ENCODE data around the gene MRPL39. TPM values are rescaled to one million over a fixed set of nuclear protein-coding genes. Genes with fewer than 3 reads are reported as not detected.

MRPL39 gene
- total RNA-seq, 1 donor from 2014 or later, result 16.9 TPM

DNA sequence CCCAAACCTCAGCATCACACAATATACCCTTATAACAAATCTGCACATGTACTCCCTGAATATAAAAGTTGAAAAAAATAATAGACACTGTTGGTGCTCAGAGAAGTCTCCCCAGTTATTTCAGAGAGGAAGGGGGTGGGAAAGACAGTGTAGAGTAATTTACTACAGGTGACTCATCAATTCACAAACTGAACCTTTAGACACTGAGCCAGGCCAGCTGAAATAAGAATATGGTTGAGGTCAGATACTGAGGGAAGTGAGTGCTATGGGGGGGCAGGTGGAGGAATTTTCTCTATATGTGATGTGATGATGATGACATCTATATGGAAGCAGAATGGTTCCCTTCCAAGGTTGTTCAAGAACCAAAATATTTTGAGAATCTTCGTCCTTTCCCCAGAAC is 50.1 kb downstream of the MRPL39 start:
- no peak for DNase-seq
- H3K36me3 ChIP-seq, result no peaks in the 10 kb centered on the region
- H3K27me3 ChIP-seq (ENCODE audit: low read depth), result no peaks in the 10 kb centered on the region
- peaks cover 12% of the 10 kb centered on the region for H3K4me1 ChIP-seq
- no peak overlapping the region for H3K4me3 ChIP-seq
- no peaks in the 10 kb centered on the region for H3K9me3 ChIP-seq
- TF ChIP-seq, protein P1, sequence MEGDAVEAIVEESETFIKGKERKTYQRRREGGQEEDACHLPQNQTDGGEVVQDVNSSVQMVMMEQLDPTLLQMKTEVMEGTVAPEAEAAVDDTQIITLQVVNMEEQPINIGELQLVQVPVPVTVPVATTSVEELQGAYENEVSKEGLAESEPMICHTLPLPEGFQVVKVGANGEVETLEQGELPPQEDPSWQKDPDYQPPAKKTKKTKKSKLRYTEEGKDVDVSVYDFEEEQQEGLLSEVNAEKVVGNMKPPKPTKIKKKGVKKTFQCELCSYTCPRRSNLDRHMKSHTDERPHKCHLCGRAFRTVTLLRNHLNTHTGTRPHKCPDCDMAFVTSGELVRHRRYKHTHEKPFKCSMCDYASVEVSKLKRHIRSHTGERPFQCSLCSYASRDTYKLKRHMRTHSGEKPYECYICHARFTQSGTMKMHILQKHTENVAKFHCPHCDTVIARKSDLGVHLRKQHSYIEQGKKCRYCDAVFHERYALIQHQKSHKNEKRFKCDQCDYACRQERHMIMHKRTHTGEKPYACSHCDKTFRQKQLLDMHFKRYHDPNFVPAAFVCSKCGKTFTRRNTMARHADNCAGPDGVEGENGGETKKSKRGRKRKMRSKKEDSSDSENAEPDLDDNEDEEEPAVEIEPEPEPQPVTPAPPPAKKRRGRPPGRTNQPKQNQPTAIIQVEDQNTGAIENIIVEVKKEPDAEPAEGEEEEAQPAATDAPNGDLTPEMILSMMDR (IDR thresholded peaks at IDR 0.05), result no peak
- H3K27ac ChIP-seq, result no peak overlapping the region
- intact Hi-C loops (cut with DNase I), result no loop called here
- no peak for ATAC-seq

- DNase-seq (no peak), ATAC-seq (no peak)
- TF ChIP-seq, protein P1 (IDR thresholded peaks at IDR 0.05), result no peak
- Histone ChIP-seq H3K27ac (no peak overlapping the region), H3K4me3 (no peak overlapping the region), H3K36me3 (no peaks in the 10 kb centered on the region), H3K4me1 (peaks cover 11% of the 10 kb centered on the region), H3K9me3 (no peaks in the 10 kb centered on the region), H3K27me3 (ENCODE audit: low read depth) (no peaks in the 10 kb centered on the region)
- intact Hi-C loops (cut with DNase I), result no loop called here
Observed at GRCh38 chr21:25556091-25556490, 51.2 kb downstream of the MRPL39 start.

GRCh38 chr21:25555492-25555891 is 51.8 kb downstream of the MRPL39 start:
- TF ChIP-seq, protein P1 (IDR thresholded peaks at IDR 0.05), result no peak
- DNase-seq (no peak), ATAC-seq (no peak)
- H3K4me1 ChIP-seq, result peaks cover 10% of the 10 kb centered on the region
- no peaks in the 10 kb centered on the region for H3K27me3 ChIP-seq (ENCODE audit: low read depth)
- no peaks in the 10 kb centered on the region for H3K36me3 ChIP-seq
- H3K4me3 ChIP-seq, result no peak overlapping the region
- intact Hi-C loops (cut with DNase I), result no loop called here
- no peaks in the 10 kb centered on the region for H3K9me3 ChIP-seq
- H3K27ac ChIP-seq, result no peak overlapping the region

DNA sequence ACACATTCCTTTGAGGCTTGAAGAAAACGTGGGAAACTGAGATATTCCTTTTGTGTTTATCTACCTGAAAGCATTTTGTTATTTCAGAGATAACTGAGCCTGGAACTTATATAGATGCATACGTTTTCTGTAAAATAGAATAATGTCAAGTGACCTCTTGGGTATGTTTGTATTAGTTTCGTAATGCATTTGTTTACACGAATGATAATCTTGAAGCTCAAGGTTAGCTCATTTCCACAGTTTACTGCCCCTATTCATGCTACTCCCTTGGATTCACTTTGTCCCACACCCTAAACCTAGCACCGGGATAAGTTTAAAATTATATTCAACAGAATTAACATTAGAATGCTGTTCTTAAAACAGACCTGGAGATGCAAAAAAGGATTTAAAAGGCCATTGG is 54.4 kb downstream of the MRPL39 start:
- TF ChIP-seq, protein P1 (IDR thresholded peaks at IDR 0.05), result no peak

DNA sequence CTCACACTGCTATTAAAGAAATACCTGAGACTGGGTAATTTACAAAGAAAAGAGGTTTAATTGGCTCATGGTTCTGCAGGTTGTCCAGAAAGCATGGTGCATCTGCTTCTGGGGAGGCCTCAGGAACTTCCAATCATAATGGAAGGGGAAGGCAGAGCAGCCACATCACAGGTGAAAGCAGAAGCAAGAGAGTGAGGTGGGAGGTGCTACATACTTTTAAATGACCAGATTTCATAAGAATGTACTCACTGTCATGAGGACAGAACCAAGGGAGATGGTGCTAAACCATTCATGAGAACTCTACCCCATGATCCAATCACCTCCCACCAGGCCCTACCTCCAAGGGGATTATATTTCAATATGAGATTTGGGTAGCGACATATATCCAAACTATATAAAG is 55.7 kb downstream of the MRPL39 start:
- no peaks in the 10 kb centered on the region for H3K4me1 ChIP-seq
- TF ChIP-seq, protein P1 (IDR thresholded peaks at IDR 0.05), result no peak
- intact Hi-C loops (cut with DNase I), result no loop called here
- H3K27me3 ChIP-seq (ENCODE audit: low read depth), result no peaks in the 10 kb centered on the region
- no peaks in the 10 kb centered on the region for H3K9me3 ChIP-seq
- no peaks in the 10 kb centered on the region for H3K36me3 ChIP-seq
- ATAC-seq, result no peak
- H3K4me3 ChIP-seq, result no peak overlapping the region
- no peak for DNase-seq
- H3K27ac ChIP-seq, result no peak overlapping the region

More for the DNA sequence above, 54.4 kb downstream of the MRPL39 start:
- DNase-seq, result no peak
- Histone ChIP-seq H3K27me3 (ENCODE audit: low read depth) (no peaks in the 10 kb centered on the region), H3K4me3 (no peak overlapping the region), H3K9me3 (no peaks in the 10 kb centered on the region), H3K27ac (no peak overlapping the region), H3K4me1 (no peaks in the 10 kb centered on the region), H3K36me3 (no peaks in the 10 kb centered on the region)
- no peak for ATAC-seq
- intact Hi-C loops (cut with DNase I), result no loop called here
